ENCODE data around the gene GDF10.

DNA sequence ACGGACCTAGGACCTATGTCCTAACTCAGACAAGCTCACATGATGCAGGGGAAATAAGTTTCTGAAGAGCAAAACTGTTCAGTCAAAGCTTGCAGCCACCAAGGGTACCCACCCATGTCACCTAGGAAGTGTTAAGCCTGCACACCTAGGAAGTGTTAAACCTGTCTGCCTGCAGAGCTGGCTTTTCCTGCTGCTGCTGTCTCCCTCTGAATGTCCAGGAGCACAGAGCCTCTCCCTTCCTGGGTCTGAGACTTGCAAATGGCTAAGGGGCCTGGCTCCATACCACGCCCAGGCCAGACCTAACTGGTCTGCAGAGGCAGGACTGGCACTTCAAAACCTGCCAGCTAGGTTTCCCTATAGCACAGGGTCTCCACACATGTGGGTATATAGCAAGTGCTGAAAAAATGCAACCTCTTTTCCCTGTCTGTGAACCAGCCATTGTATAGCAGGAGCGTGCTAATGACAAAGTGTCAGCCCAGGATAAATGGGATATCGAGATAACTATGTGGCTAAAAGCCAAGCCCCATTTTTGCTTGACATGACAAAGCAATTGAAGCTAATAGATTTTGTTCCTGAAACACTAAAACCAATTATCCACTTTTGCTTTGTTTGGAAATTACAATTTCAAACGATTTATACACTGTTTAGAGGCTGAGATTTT lies 23.8 kb downstream of the GDF10 start:
- TF ChIP-seq, protein P1, sequence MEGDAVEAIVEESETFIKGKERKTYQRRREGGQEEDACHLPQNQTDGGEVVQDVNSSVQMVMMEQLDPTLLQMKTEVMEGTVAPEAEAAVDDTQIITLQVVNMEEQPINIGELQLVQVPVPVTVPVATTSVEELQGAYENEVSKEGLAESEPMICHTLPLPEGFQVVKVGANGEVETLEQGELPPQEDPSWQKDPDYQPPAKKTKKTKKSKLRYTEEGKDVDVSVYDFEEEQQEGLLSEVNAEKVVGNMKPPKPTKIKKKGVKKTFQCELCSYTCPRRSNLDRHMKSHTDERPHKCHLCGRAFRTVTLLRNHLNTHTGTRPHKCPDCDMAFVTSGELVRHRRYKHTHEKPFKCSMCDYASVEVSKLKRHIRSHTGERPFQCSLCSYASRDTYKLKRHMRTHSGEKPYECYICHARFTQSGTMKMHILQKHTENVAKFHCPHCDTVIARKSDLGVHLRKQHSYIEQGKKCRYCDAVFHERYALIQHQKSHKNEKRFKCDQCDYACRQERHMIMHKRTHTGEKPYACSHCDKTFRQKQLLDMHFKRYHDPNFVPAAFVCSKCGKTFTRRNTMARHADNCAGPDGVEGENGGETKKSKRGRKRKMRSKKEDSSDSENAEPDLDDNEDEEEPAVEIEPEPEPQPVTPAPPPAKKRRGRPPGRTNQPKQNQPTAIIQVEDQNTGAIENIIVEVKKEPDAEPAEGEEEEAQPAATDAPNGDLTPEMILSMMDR (IDR thresholded peaks at IDR 0.05), result no peak
- TF ChIP-seq POLR2A (IDR thresholded peaks at IDR 0.05), result no peak
